ENCODE results near the gene RFTN1. TPM values are rescaled to one million over a fixed set of nuclear protein-coding genes. Genes with fewer than 3 reads are reported as not detected.

RFTN1 gene
- total and polyA plus RNA-seq, 4 donors: 4.4 to 20.4 (median 11.9) TPM

GRCh38 chr3:16377196-16377595, 136.3 kb downstream of the RFTN1 start:
- H3K27me3 ChIP-seq (ENCODE audit: control insufficient read depth in 4 of 4, insufficient read depth in 4 of 4, low read length in 3 of 4): no peaks in the 10 kb centered on the region
- peaks cover 0 to 31% (median 11%) of the 10 kb centered on the region in 4 donors for H3K36me3 ChIP-seq (ENCODE audit: control insufficient read depth in 4 of 4, insufficient read depth in 3 of 4, low read depth in 1 of 4, low read length in 3 of 4)
- H3K9me3 ChIP-seq (ENCODE audit: control insufficient read depth in 4 of 4, low read length in 3 of 4): no peaks in the 10 kb centered on the region
- DNase-seq (ENCODE audit: low spot score): no peak
- no peaks in the 10 kb centered on the region for H3K4me1 ChIP-seq (ENCODE audit: control insufficient read depth in 4 of 4, insufficient read depth in 4 of 4, low read length in 3 of 4)
- H3K4me3 ChIP-seq (ENCODE audit: low read depth in 1 of 3, low read length in 3 of 3): no peak overlapping the region
- no peak overlapping the region for H3K27ac ChIP-seq (ENCODE audit: low read depth in 1 of 2, low read length in 2 of 2)
- WGBS: 80% methylated on average over 5 of the region's 5 CpGs
- no peak overlapping the region for H3K9ac ChIP-seq (ENCODE audit: low read depth in 1 of 2, low read length in 2 of 2)
- no peak for TF ChIP-seq CTCF (IDR thresholded peaks at IDR 0.05; ENCODE audit: low read depth, low read length, missing input control)
- TF ChIP-seq TAF1 (conservative IDR thresholded peaks at IDR 0.05): no peak
- no peak for TF ChIP-seq RXRA (IDR thresholded peaks at IDR 0.05)
- no peak for TF ChIP-seq NR2F2 (IDR thresholded peaks at IDR 0.05)
- TF ChIP-seq FOXA2 (IDR thresholded peaks at IDR 0.05): no peak
- TF ChIP-seq JUND (IDR thresholded peaks at IDR 0.05): no peak
- no peak for TF ChIP-seq ATF3 (IDR thresholded peaks at IDR 0.05)
- TF ChIP-seq MAX (IDR thresholded peaks at IDR 0.05): no peak
- no peak for TF ChIP-seq HNF4G (IDR thresholded peaks at IDR 0.05)
- no peak for TF ChIP-seq FOXA1 (IDR thresholded peaks at IDR 0.05)
- TF ChIP-seq YY1 (IDR thresholded peaks at IDR 0.05): no peak
- no peak for TF ChIP-seq ZBTB33 (IDR thresholded peaks at IDR 0.05)
- no peak for TF ChIP-seq HNF4A (conservative IDR thresholded peaks at IDR 0.05)
- no peak for TF ChIP-seq RAD21 (IDR thresholded peaks at IDR 0.05)
- TF ChIP-seq SP1 (IDR thresholded peaks at IDR 0.05): no peak

- Histone ChIP-seq H3K9me3 (ENCODE audit: control insufficient read depth in 4 of 4, low read length in 3 of 4) (no peaks in the 10 kb centered on the region), H3K36me3 (ENCODE audit: control insufficient read depth in 4 of 4, insufficient read depth in 3 of 4, low read depth in 1 of 4, low read length in 3 of 4) (peaks cover 0 to 31% (median 9%) of the 10 kb centered on the region in 4 donors), H3K27ac (ENCODE audit: low read depth in 1 of 2, low read length in 2 of 2) (no peak overlapping the region), H3K27me3 (ENCODE audit: control insufficient read depth in 4 of 4, insufficient read depth in 4 of 4, low read length in 3 of 4) (no peaks in the 10 kb centered on the region), H3K4me3 (ENCODE audit: low read depth in 1 of 3, low read length in 3 of 3) (no peak overlapping the region), H3K4me1 (ENCODE audit: control insufficient read depth in 4 of 4, insufficient read depth in 4 of 4, low read length in 3 of 4) (no peaks in the 10 kb centered on the region), H3K9ac (ENCODE audit: low read depth in 1 of 2, low read length in 2 of 2) (no peak overlapping the region)
- WGBS: 91% methylated on average over 6 of the region's 6 CpGs
- DNase-seq (ENCODE audit: low spot score): no peak
- TF ChIP-seq CTCF (IDR thresholded peaks at IDR 0.05; ENCODE audit: low read depth, low read length, missing input control) (no peak), GABPA (IDR thresholded peaks at IDR 0.05 in 1 of 2, conservative IDR thresholded peaks at IDR 0.05 in 1 of 2) (no peak), TAF1 (conservative IDR thresholded peaks at IDR 0.05) (no peak), NR2F2 (IDR thresholded peaks at IDR 0.05) (no peak), RXRA (IDR thresholded peaks at IDR 0.05) (no peak), RAD21 (IDR thresholded peaks at IDR 0.05) (no peak), HNF4A (conservative IDR thresholded peaks at IDR 0.05) (no peak), ZBTB33 (IDR thresholded peaks at IDR 0.05) (no peak), FOXA1 (IDR thresholded peaks at IDR 0.05) (no peak), HNF4G (IDR thresholded peaks at IDR 0.05) (no peak), FOXA2 (IDR thresholded peaks at IDR 0.05) (no peak), YY1 (IDR thresholded peaks at IDR 0.05) (no peak), EGR1 (IDR thresholded peaks at IDR 0.05; ENCODE audit: low read depth in 2 of 2) (no peak), ATF3 (IDR thresholded peaks at IDR 0.05) (no peak), MAX (IDR thresholded peaks at IDR 0.05) (no peak), JUND (IDR thresholded peaks at IDR 0.05) (no peak)
Observed at GRCh38 chr3:16375891-16376290, 137.6 kb downstream of the RFTN1 start.

Measured in liver (tissue), 9 donors.